PC-9 (cell line): ENCODE data around the gene TAF6L.

ENCODE experiments used
- EZH2 ChIP-seq: fragments of 200-600 bp; sonication (generic); IDR thresholded peaks from 2 replicates; pipeline ENCODE4 v1.8.0; 2017; ENCODE audit warnings: antibody characterized with exemption, low read depth
- TF ChIP-seq, protein P1 (sequence below): fragments of 200-600 bp; sonication (generic); conservative IDR thresholded peaks from 2 replicates; pipeline ENCODE4 v1.6.1; 2017; ENCODE audit warnings: mixed run types, antibody characterized with exemption, mild to moderate bottlenecking, moderate library complexity

GRCh38 chr11:62806611-62807121 lies 35.5 kb downstream of the TAF6L start:
- TF ChIP-seq, protein P1, sequence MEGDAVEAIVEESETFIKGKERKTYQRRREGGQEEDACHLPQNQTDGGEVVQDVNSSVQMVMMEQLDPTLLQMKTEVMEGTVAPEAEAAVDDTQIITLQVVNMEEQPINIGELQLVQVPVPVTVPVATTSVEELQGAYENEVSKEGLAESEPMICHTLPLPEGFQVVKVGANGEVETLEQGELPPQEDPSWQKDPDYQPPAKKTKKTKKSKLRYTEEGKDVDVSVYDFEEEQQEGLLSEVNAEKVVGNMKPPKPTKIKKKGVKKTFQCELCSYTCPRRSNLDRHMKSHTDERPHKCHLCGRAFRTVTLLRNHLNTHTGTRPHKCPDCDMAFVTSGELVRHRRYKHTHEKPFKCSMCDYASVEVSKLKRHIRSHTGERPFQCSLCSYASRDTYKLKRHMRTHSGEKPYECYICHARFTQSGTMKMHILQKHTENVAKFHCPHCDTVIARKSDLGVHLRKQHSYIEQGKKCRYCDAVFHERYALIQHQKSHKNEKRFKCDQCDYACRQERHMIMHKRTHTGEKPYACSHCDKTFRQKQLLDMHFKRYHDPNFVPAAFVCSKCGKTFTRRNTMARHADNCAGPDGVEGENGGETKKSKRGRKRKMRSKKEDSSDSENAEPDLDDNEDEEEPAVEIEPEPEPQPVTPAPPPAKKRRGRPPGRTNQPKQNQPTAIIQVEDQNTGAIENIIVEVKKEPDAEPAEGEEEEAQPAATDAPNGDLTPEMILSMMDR = no peak
- TF ChIP-seq EZH2 = no peak
